Activated CD4-positive, alpha-beta T cell treated with anti-CD3 and anti-CD28 coated beads, Interleukin-2, amount 50 U/mL, for 4 hours (primary cell): ENCODE data around the gene OCIAD1.

Source experiments
- DNase-seq, 2 experiments: peaks; one replicate each; pipeline ENCODE4 v3.0.0-alpha.2; 2020

The OCIAD1 gene

GRCh38 chr4:48896845-48897244, 66.0 kb downstream of the OCIAD1 start:
- no peak for DNase-seq

GRCh38 chr4:48898733-48899431, 68.0 kb downstream of the OCIAD1 start:
- DNase-seq: no peak

- DNase-seq: no peak
These were observed 68.5 kb downstream of the OCIAD1 start for GRCh38 chr4:48899432-48899749.

- no peak for DNase-seq
These were observed 69.1 kb downstream of the OCIAD1 start for GRCh38 chr4:48899950-48900349.

GRCh38 chr4:48901196-48901595, 70.3 kb downstream of the OCIAD1 start:
- DNase-seq: no peak

- no peak for DNase-seq
These were observed 71.4 kb downstream of the OCIAD1 start for GRCh38 chr4:48902266-48902665.

GRCh38 chr4:48904101-48904500, 73.2 kb downstream of the OCIAD1 start:
- no peak for DNase-seq

GRCh38 chr4:48904541-48905142, 73.8 kb downstream of the OCIAD1 start:
- DNase-seq: no peak

GRCh38 chr4:48905363-48906015, 74.6 kb downstream of the OCIAD1 start:
- DNase-seq: no peak

GRCh38 chr4:48906206-48907173, 75.6 kb downstream of the OCIAD1 start, which contains the start of gene OCIAD2:
Gene OCIAD2 (minus strand): TSS chr4:48906774. CDS start chr4:48904549, 2,225 bp downstream.
- peak; percentile 79 to 81 for DNase-seq

GRCh38 chr4:48907706-48908477, 77.0 kb downstream of the OCIAD1 start:
- DNase-seq: no peak

- no peak for DNase-seq
These were observed 77.8 kb downstream of the OCIAD1 start for GRCh38 chr4:48908687-48909086.

- DNase-seq: peak; percentile 28 to 37
These were observed 78.8 kb downstream of the OCIAD1 start for GRCh38 chr4:48909697-48910096.

GRCh38 chr4:48910511-48910910, 79.6 kb downstream of the OCIAD1 start:
- DNase-seq: no peak
